Mucosa of descending colon (tissue), 3 donors: ENCODE results near the gene RGS2. TPM values are rescaled to one million over a fixed set of nuclear protein-coding genes. Genes with fewer than 3 reads are reported as not detected.

Experiments used
- ATAC-seq: fragments of 200-7000 bp; cut with Tn5 transposase; one replicate; pipeline ENCODE4 v1.9.1; 2020; ENCODE audit warnings: mild to moderate bottlenecking, moderate library complexity
- DNase-seq, 3 donors: peaks; one replicate each; pipeline ENCODE4 v3.0.0-alpha.2; 2020
- H3K36me3 ChIP-seq: fragments of 200-600 bp; one replicate; pipeline ENCODE4 v1.8.0; 2021; ENCODE audit warnings: low read depth, mild to moderate bottlenecking
- H3K4me1 ChIP-seq: fragments of 200-600 bp; one replicate; pipeline ENCODE4 v1.8.0; 2021; ENCODE audit warnings: low read depth, mild to moderate bottlenecking
- H3K4me3 ChIP-seq: fragments of 200-600 bp; one replicate; pipeline ENCODE4 v1.8.0; 2021; ENCODE audit warnings: mild to moderate bottlenecking
- H3K9me3 ChIP-seq: fragments of 200-600 bp; one replicate; pipeline ENCODE4 v1.8.0; 2021; ENCODE audit warnings: mild to moderate bottlenecking
- CTCF ChIP-seq: fragments of 200-600 bp; IDR thresholded peaks from one replicate; pipeline ENCODE4 v1.8.0; 2022; ENCODE audit warnings: antibody characterized with exemption, mild to moderate bottlenecking
- intact Hi-C, 2 donors: fragments of 100-400 bp; cut with DNase I in 1 of 2; cut with micrococcal nuclease in 1 of 2; formaldehyde crosslinking; loops; one replicate each; pipeline versions ENCODE4 v1.11.0 to v1.11.1; 2022; cut with DNase I, micrococcal nuclease
- total RNA-seq, 3 donors: library from RNA; stranded (reverse); fragmentation: NEBNext Ultra II Directional in 2 of 3; extraction: Animal tissue kit (Norgen Biotek cat#: 25700) in 2 of 3; gene quantifications; one replicate each; pipeline versions ENCODE4 v1.2.1 to v1.2.4, GENCODE V29; 2021 to 2023
- donor health status: DM: no; HTN: no; CAD: no; lungs with moderate emphysema.
- donor health status: DM: no; HTN: no; CAD: no.
- donor health status: DM: no; HTN: yes; CAD: no.

RGS2 gene
- total RNA-seq, 3 donors from 2014 or later: 13.3 to 153 (median 35.4) TPM

- intact Hi-C loops: loop anchor here in 1 of 2 donors (10.0 kb wide), 2 partner anchors 231 to 329 kb away; no protein-coding TSS in a partner anchor
- no peaks in the 10 kb centered on the region for H3K9me3 ChIP-seq
- no peak for ATAC-seq
These were observed 5.3 kb upstream of the RGS2 start for GRCh38 chr1:192803501-192803900.

GRCh38 chr1:192805832-192806323, 3.0 kb upstream of the RGS2 start:
- H3K4me3 ChIP-seq: no peak overlapping the region
- peaks cover 3% of the 10 kb centered on the region for H3K4me1 ChIP-seq
- no peaks in the 10 kb centered on the region for H3K36me3 ChIP-seq
- peak; percentile 65 for ATAC-seq
- peak; percentile 22 for TF ChIP-seq CTCF
- DNase-seq: peak in 1 of 3 donors; percentile 55
- intact Hi-C loops: loop anchor here (5.0 to 10.0 kb wide), 3 partner anchors 216 to 331 kb away; no protein-coding TSS in a partner anchor
- H3K9me3 ChIP-seq: no peaks in the 10 kb centered on the region

More at GRCh38 chr1:192803501-192803900, 5.3 kb upstream of the RGS2 start:
- Histone ChIP-seq H3K4me1 (no peaks in the 10 kb centered on the region), H3K36me3 (no peaks in the 10 kb centered on the region), H3K4me3 (no peak overlapping the region)
- DNase-seq: no peak
- no peak for TF ChIP-seq CTCF

- Histone ChIP-seq H3K4me3 (no peak overlapping the region), H3K4me1 (peaks cover 3% of the 10 kb centered on the region), H3K36me3 (no peaks in the 10 kb centered on the region), H3K9me3 (no peaks in the 10 kb centered on the region)
- intact Hi-C loops: loop anchor here (5.0 to 10.0 kb wide), 3 partner anchors 215 to 333 kb away; no protein-coding TSS in a partner anchor
- DNase-seq: peak in 1 of 3 donors; percentile 14
- TF ChIP-seq CTCF: no peak
- no peak for ATAC-seq
These were observed 1.4 kb upstream of the RGS2 start for GRCh38 chr1:192807211-192808162.

- H3K4me3 ChIP-seq: peak overlapping the region; percentile 39
- ATAC-seq: no peak
- H3K36me3 ChIP-seq: no peaks in the 10 kb centered on the region
- no peak for DNase-seq
- intact Hi-C loops: loop anchor here (5.0 to 10.0 kb wide), 3 partner anchors 214 to 333 kb away; no protein-coding TSS in a partner anchor
- peaks cover 3% of the 10 kb centered on the region for H3K4me1 ChIP-seq
- no peak for TF ChIP-seq CTCF
- no peaks in the 10 kb centered on the region for H3K9me3 ChIP-seq
These were observed 699 bp upstream of the RGS2 start for GRCh38 chr1:192808163-192808517.

- Histone ChIP-seq H3K9me3 (no peaks in the 10 kb centered on the region), H3K4me3 (peak overlapping the region; percentile 39), H3K4me1 (peaks cover 3% of the 10 kb centered on the region), H3K36me3 (no peaks in the 10 kb centered on the region)
- intact Hi-C loops: loop anchor here (5.0 to 10.0 kb wide), 5 partner anchors 98 to 335 kb away; no protein-coding TSS in a partner anchor
- peak; percentile 18 for ATAC-seq
- peak in 2 of 3 donors; percentile 54 to 56 for DNase-seq
- TF ChIP-seq CTCF: no peak
These were observed 741 bp downstream of the RGS2 start for GRCh38 chr1:192809307-192810252.
